Brain microvascular endothelial cell (primary cell): Measurements from ENCODE around the gene SDHD.

ENCODE experiments used
- DNase-seq: peaks from one replicate; pipeline ENCODE4 v3.0.0-alpha.2; 2020
- H3K27ac ChIP-seq: fragments of 250-450 bp; sonication (Bioruptor Pico); 2 replicates; pipeline ENCODE4 v1.5.1; 2020; ENCODE audit warnings: mild to moderate bottlenecking, moderate library complexity
- H3K27me3 ChIP-seq: fragments of 250-450 bp; sonication (Bioruptor Pico); replicated peaks from 2 replicates; pipeline ENCODE4 v1.5.1; 2020; ENCODE audit warnings: mild to moderate bottlenecking
- H3K36me3 ChIP-seq: fragments of 250-450 bp; sonication (Bioruptor Pico); replicated peaks from 2 replicates; pipeline ENCODE4 v1.5.1; 2020; ENCODE audit warnings: mild to moderate bottlenecking
- H3K4me3 ChIP-seq: 2 replicates; pipeline ENCODE4 v1.5.1; 2011; ENCODE audit warnings: low read depth, mild to moderate bottlenecking, control low read depth, low read length, moderate library complexity
- CTCF ChIP-seq: IDR thresholded peaks from 2 replicates; pipeline ENCODE4 v1.5.1; 2011; ENCODE audit warnings: low read depth, mild to moderate bottlenecking, moderate library complexity, low read length, control low read depth, inconsistent platforms; ENCODE audit errors: missing control alignments
- in situ Hi-C: cut with HindIII; loops from 2 replicates; pipeline ENCODE4 v1.10.0; 2017; ENCODE audit warnings: low sequenced_read_pairs, low pct_ligation_motif_present

The SDHD gene

DNA sequence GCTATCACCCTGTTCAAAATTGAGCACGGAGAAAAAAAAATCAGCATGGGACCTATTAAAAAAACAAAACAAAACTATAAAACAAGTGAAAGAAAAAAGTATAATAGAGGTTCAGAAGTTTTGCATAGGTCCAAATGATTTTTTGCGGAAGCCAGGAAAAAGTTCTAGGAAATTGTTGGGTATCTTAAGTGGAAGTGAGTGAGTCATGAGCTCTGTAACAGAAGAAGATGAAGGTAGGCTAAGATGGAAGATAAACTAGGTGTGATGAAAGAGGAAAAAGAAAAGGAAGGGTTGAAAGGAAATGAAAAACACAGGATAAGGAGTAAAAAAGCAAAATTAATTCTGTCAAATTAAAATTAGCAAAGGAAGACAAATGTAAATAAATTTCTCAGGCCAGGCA, 27.8 kb downstream of the SDHD start:
- Histone ChIP-seq H3K27ac (no peak overlapping the region), H3K27me3 (no peaks in the 10 kb centered on the region), H3K36me3 (no peaks in the 10 kb centered on the region), H3K4me3 (no peak overlapping the region)
- in situ Hi-C loops = no loop called here
- no peak for TF ChIP-seq CTCF
- DNase-seq = no peak

DNA sequence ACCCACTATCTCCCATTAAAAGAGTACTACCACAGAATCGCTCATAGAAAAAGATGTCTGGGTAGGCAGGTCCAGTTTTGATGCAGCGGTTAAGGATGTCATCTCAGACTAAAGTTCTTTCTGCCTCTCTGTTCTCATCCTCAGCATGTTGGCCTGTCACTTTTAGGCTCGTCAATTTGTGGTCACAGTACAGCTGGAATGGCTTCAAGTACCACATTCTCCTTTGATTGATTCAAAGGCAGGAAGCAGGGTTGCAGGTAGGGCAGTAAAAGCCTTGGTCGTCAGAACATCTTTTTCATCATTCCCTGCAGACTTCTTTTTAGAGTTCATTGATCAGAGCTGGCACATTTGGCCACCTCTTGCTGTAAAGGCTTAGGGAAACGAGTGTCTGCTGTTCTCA, 28.7 kb downstream of the SDHD start:
- no peak for TF ChIP-seq CTCF
- Histone ChIP-seq H3K27me3 (no peaks in the 10 kb centered on the region), H3K27ac (no peak overlapping the region), H3K4me3 (no peak overlapping the region), H3K36me3 (no peaks in the 10 kb centered on the region)
- in situ Hi-C loops = no loop called here
- no peak for DNase-seq

DNA sequence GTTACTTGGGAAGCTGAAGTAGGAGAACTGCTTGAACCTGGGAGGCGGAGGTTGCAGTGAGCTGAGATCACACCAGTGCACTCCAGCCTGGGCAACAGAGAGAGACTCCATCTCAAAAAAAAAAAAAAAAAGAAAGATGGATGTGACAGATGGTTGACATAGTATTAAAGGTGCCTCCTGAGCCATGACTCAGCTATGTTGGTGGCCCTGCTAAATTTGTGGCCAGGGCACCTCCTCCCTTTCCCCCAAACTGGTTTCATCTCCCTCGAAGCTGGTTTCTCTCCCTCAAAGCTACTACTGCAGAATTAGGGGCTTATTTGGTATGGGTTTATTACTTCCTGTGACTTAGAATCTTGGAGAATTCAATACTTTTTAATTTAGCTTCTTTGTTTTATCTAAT, 31.5 kb downstream of the SDHD start:
- DNase-seq = no peak
- Histone ChIP-seq H3K36me3 (no peaks in the 10 kb centered on the region), H3K27ac (no peak overlapping the region), H3K27me3 (no peaks in the 10 kb centered on the region), H3K4me3 (no peak overlapping the region)
- TF ChIP-seq CTCF = no peak
- in situ Hi-C loops = no loop called here

DNA sequence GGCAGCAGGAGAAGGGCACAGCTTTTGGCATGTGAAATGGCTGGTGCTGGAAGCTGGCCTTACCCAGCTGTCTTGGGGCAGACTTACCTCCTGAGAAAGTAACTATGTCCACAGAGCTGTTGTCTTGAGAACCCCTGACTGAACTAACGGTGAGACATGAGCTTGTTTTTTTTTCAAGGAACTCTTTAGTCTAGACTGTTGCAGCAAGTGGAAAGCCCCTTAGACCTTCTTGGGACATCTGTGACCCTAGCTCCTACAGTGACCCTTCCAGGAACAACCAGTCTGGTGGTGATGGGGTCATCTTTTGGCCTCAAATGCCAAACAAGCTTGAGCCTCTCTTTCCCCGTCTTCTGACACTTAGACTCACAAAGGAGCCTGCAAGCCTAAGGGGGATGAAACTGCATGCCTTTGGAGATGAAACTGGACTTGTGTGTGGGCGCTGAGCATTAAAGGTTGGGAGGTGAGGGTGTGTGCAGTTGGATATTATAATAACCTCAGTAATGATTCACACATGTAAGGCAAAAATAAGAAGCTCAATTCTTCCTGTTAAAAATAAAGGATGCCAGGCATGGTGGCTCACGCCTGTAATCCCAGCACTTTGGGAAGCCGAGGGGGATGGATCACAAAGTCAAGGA, 35.4 kb downstream of the SDHD start:
- Histone ChIP-seq H3K4me3 (no peak overlapping the region), H3K27me3 (no peaks in the 10 kb centered on the region), H3K36me3 (no peaks in the 10 kb centered on the region), H3K27ac (no peak overlapping the region)
- no peak for TF ChIP-seq CTCF
- DNase-seq = no peak
- in situ Hi-C loops = no loop called here

GRCh38 chr11:112123129-112123528, 36.5 kb downstream of the SDHD start:
- no peak for TF ChIP-seq CTCF
- no peak overlapping the region for H3K27ac ChIP-seq
- no peak overlapping the region for H3K4me3 ChIP-seq
- DNase-seq = no peak
- no peaks in the 10 kb centered on the region for H3K27me3 ChIP-seq
- in situ Hi-C loops = no loop called here
- no peaks in the 10 kb centered on the region for H3K36me3 ChIP-seq

DNA sequence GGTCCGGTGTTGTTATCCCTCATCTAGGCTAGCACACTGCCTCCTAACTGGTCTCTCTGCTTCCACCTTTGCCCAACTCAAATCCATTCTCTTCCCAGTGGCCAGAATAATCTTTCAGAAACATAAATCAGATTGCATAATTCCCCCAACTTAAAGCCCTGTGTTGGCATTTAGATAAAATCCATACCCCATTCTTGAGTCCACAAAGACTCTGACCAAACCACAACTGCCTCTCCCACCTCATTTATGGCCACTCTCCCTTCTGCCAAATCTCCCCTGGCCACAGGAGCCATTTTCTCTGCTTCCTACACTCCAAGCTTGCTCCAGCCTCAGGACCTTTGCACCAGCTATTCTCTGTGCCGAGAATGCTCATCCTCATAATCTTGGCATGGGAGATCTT, 40.4 kb downstream of the SDHD start:
- no peak for DNase-seq
- Histone ChIP-seq H3K36me3 (no peaks in the 10 kb centered on the region), H3K27ac (no peak overlapping the region), H3K4me3 (no peak overlapping the region), H3K27me3 (no peaks in the 10 kb centered on the region)
- no peak for TF ChIP-seq CTCF
- in situ Hi-C loops = no loop called here
